Neuronal stem cell (in vitro differentiated cells): Measurements from ENCODE around the gene CLDN16.

Experiments
- DNase-seq: peaks from one replicate; pipeline ENCODE4 v3.0.0-alpha.2; 2013; ENCODE audit warnings: low spot score
- H2AFZ ChIP-seq: one replicate; pipeline ENCODE4 v1.6.1; 2013; ENCODE audit warnings: mild to moderate bottlenecking, low read length, inconsistent platforms
- H2AK5ac ChIP-seq: 2 replicates; pipeline ENCODE4 v1.6.1; 2013; ENCODE audit warnings: low read depth, mild to moderate bottlenecking, inconsistent platforms, low read length, moderate library complexity, mixed read lengths
- H2BK120ac ChIP-seq: 2 replicates; pipeline ENCODE4 v1.6.1; 2013; ENCODE audit warnings: low read depth, mild to moderate bottlenecking, inconsistent platforms, low read length, moderate library complexity, mixed read lengths
- H2BK12ac ChIP-seq: one replicate; pipeline ENCODE4 v1.6.1; 2013; ENCODE audit warnings: low read length, inconsistent platforms
- H2BK15ac ChIP-seq: 2 replicates; pipeline ENCODE4 v1.6.1; 2013; ENCODE audit warnings: mild to moderate bottlenecking, low read length, inconsistent platforms, mixed read lengths
- H2BK5ac ChIP-seq: one replicate; pipeline ENCODE4 v1.6.1; 2013; ENCODE audit warnings: inconsistent platforms, mild to moderate bottlenecking, low read length, moderate library complexity
- H3K14ac ChIP-seq: one replicate; pipeline ENCODE4 v1.6.1; 2013; ENCODE audit warnings: low read length, inconsistent platforms
- H3K18ac ChIP-seq: 2 replicates; pipeline ENCODE4 v1.6.1; 2013; ENCODE audit warnings: low read length, inconsistent platforms
- H3K23ac ChIP-seq: 2 replicates; pipeline ENCODE4 v1.6.1; 2013; ENCODE audit warnings: low read depth, mild to moderate bottlenecking, mixed read lengths, low read length, inconsistent platforms; ENCODE audit not compliant: poor library complexity
- H3K27ac ChIP-seq: replicated peaks from 3 replicates; pipeline ENCODE4 v1.5.1; 2013; ENCODE audit warnings: low read length, inconsistent platforms
- H3K27me3 ChIP-seq, 3 experiments: 2 replicates each; pipeline ENCODE4 v1.6.1; 2013; ENCODE audit warnings: low read length in 3 of 3, mild to moderate bottlenecking in 2 of 3, inconsistent platforms in 1 of 3, low read depth in 1 of 3, mixed read lengths in 1 of 3, moderate library complexity in 1 of 3; ENCODE audit not compliant: control insufficient read depth in 3 of 3, insufficient read depth in 3 of 3
- H3K36me3 ChIP-seq, 2 donors: replicated peaks in 1 of 2; 2 replicates each; pipeline ENCODE4 v1.6.1; 2013; ENCODE audit warnings: low read length in 2 of 2; ENCODE audit not compliant: control insufficient read depth in 2 of 2, insufficient read depth in 2 of 2
- H3K4ac ChIP-seq: 2 replicates; pipeline ENCODE4 v1.6.1; 2013; ENCODE audit warnings: inconsistent platforms, mild to moderate bottlenecking, low read length, moderate library complexity
- H3K4me1 ChIP-seq, 2 donors: 1 replicate in 1 of 2; 2 replicates in 1 of 2; pipeline ENCODE4 v1.6.1; 2013; ENCODE audit warnings: low read length in 2 of 2, low read depth in 1 of 2; ENCODE audit not compliant: control insufficient read depth in 2 of 2, insufficient read depth in 1 of 2
- H3K4me2 ChIP-seq: one replicate; pipeline ENCODE4 v1.6.1; 2013; ENCODE audit warnings: mild to moderate bottlenecking, low read length, inconsistent platforms; ENCODE audit not compliant: insufficient read depth, poor library complexity, severe bottlenecking
- H3K4me3 ChIP-seq, 2 donors: 2 replicates each; pipeline ENCODE4 v1.5.1; 2013; ENCODE audit warnings: low read length in 2 of 2, mild to moderate bottlenecking in 2 of 2, inconsistent platforms in 1 of 2, moderate library complexity in 1 of 2
- H3K79me1 ChIP-seq: one replicate; pipeline ENCODE4 v1.6.1; 2013; ENCODE audit warnings: low read depth, mild to moderate bottlenecking, inconsistent platforms, low read length, moderate library complexity
- H3K9ac ChIP-seq: one replicate; pipeline ENCODE4 v1.6.1; 2013; ENCODE audit warnings: mild to moderate bottlenecking, low read depth, low read length, inconsistent platforms; ENCODE audit not compliant: poor library complexity
- H3K9me3 ChIP-seq, 2 donors: replicated peaks in 1 of 2; 2 replicates each; pipeline versions ENCODE3 to v1.6.1; 2013; ENCODE audit warnings: low read length in 2 of 2, mild to moderate bottlenecking in 2 of 2, inconsistent platforms in 1 of 2, low read depth in 1 of 2, mixed read lengths in 1 of 2, moderate library complexity in 1 of 2; ENCODE audit not compliant: control insufficient read depth in 2 of 2, insufficient read depth in 1 of 2
- H4K8ac ChIP-seq: one replicate; pipeline ENCODE4 v1.6.1; 2013; ENCODE audit warnings: low read depth, mild to moderate bottlenecking, inconsistent platforms, low read length, moderate library complexity
- H4K91ac ChIP-seq: one replicate; pipeline ENCODE4 v1.6.1; 2013; ENCODE audit warnings: low read length, low read depth, mild to moderate bottlenecking, inconsistent platforms; ENCODE audit not compliant: poor library complexity
- WGBS, 2 donors: extraction: QIAGEN DNeasy Blood & Tissue Kit; methylation state at CpG; one replicate each; pipeline ENCODE4 v1.1.7; 2013; ENCODE audit warnings: missing lambda C conversion rate in 2 of 2, mixed read lengths in 1 of 2; ENCODE audit not compliant: insufficient read length in 2 of 2, insufficient replicate concordance in 1 of 2; ENCODE audit errors: extremely low coverage in 2 of 2; 5-methylcytosine and 5-hydroxymethylcytosine counted together

The CLDN16 gene

DNA sequence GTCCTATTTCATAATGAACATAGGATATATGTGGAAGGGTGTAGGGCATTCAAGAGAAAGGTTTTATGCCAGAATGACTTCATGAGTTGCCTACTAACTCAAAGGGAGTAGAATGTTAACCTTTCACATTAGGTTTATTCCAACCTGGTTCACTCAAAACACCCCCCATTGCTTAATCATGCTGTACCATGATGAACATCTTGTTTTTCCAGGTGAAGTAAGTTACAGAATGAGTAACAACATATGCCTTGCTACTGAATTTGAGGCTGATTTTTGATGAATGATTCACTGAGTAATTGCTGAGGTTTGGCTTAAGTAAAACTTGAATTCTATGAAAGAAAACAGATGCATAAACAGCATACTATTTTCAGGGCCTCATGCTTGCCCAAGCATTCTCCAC, 5.9 kb upstream of the CLDN16 start:
- no peak overlapping the region for H2BK120ac ChIP-seq
- no peak overlapping the region for H3K18ac ChIP-seq
- no peaks in the 10 kb centered on the region for H3K27me3 ChIP-seq
- H4K91ac ChIP-seq, result no peak overlapping the region
- no peaks in the 10 kb centered on the region for H3K4me1 ChIP-seq
- no peak overlapping the region for H4K8ac ChIP-seq
- H2AFZ ChIP-seq, result no peak overlapping the region
- no peak overlapping the region for H2BK12ac ChIP-seq
- no peak overlapping the region for H2BK5ac ChIP-seq
- H3K9me3 ChIP-seq, result no peaks in the 10 kb centered on the region
- H3K23ac ChIP-seq, result no peak overlapping the region
- H3K36me3 ChIP-seq, result no peaks in the 10 kb centered on the region
- no peaks in the 10 kb centered on the region for H3K79me1 ChIP-seq
- H3K4me3 ChIP-seq, result no peak overlapping the region
- H3K9ac ChIP-seq, result no peak overlapping the region
- H3K14ac ChIP-seq, result no peak overlapping the region
- no peak overlapping the region for H3K4ac ChIP-seq
- H2AK5ac ChIP-seq, result no peak overlapping the region
- H3K27ac ChIP-seq, result no peak overlapping the region
- H2BK15ac ChIP-seq, result no peak overlapping the region
- H3K4me2 ChIP-seq, result no peak overlapping the region
- no peak for DNase-seq

DNA sequence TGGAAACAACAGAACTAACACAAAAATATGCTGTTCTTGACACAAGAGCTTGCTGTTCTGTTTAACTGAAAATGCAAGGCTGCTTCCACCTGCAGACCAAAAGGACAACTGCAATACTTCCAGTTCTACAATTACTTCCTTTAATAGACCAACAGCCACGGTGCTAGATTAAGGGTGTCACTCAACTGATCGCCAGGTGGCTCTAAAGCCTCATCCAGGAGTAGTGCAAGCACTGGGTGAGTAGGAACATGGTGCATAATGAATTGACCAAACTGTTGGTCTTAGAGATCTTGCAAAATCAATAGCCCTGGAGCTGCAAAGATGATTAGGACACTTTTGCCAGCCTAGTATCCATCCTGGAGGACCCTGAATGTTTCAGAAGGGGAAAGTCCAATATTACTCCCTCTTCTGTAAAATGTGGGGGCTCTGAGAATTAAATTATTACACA, 3.6 kb upstream of the CLDN16 start:
- Histone ChIP-seq H2BK5ac (no peak overlapping the region), H4K8ac (no peak overlapping the region), H2AK5ac (no peak overlapping the region), H3K18ac (no peak overlapping the region), H3K36me3 (no peaks in the 10 kb centered on the region), H3K23ac (no peak overlapping the region), H4K91ac (no peak overlapping the region), H2AFZ (no peak overlapping the region), H3K4me3 (no peak overlapping the region), H3K9me3 (no peaks in the 10 kb centered on the region), H3K14ac (no peak overlapping the region), H2BK120ac (no peak overlapping the region), H3K4ac (no peak overlapping the region), H3K27me3 (no peaks in the 10 kb centered on the region), H2BK15ac (no peak overlapping the region), H3K4me1 (no peaks in the 10 kb centered on the region), H3K79me1 (no peaks in the 10 kb centered on the region), H2BK12ac (no peak overlapping the region), H3K9ac (no peak overlapping the region), H3K4me2 (no peak overlapping the region), H3K27ac (no peak overlapping the region)
- no CpG with 5 or more reads among the region's 2 CpGs for WGBS, 2 donors
- no peak for DNase-seq

DNA sequence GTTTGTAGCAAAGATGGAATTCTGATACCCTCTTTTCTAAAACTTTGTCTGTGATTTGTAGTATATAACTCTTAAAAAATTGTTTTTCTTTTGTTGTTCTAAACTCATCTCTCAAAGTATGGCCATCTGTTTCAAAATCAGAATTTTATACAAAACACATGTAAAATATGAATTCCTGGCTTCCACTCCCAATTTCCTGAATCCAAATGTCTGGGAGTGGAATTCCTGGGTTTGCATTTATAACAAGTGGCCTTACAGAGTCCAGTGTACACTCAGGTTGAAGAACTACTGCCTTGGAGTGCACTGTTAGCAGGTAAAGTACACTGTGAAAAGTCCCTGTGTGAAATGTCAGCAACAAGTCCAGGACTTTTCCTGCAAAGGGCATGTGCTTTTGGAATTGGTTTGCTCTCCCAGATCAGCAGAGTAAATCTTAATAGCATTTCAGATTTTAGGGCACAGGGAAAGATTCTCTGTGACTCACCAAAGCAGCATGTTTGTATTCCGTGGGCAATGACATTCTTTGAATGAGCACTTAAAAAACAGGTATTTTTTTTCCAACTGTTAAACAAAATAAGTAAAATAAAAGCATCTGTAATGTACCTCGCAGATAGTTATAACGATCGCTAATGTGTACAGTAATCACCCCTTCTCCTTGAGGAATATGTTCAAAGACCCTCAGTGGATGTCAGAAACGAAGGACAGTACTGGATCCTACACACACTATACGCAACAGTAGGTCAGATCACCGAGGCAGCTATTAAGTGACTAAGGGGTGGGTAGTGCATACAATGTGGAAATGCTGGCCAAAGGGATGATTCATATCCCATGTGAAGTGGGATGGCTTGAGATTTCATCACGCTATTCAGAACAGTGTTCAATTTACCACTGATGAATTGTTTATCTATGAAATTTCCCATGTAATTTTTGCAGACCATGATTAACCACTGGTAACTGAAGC, 2.0 kb upstream of the CLDN16 start:
- H3K79me1 ChIP-seq, result no peaks in the 10 kb centered on the region
- H3K4ac ChIP-seq, result no peak overlapping the region
- H4K91ac ChIP-seq, result no peak overlapping the region
- H3K36me3 ChIP-seq, result no peaks in the 10 kb centered on the region
- no peak overlapping the region for H2AK5ac ChIP-seq
- H2BK15ac ChIP-seq, result no peak overlapping the region
- no peak overlapping the region for H3K4me3 ChIP-seq
- H2BK12ac ChIP-seq, result no peak overlapping the region
- no peak for DNase-seq
- no peak overlapping the region for H3K4me2 ChIP-seq
- no peaks in the 10 kb centered on the region for H3K9me3 ChIP-seq
- no peaks in the 10 kb centered on the region for H3K4me1 ChIP-seq
- no peak overlapping the region for H3K23ac ChIP-seq
- H4K8ac ChIP-seq, result no peak overlapping the region
- H3K18ac ChIP-seq, result no peak overlapping the region
- no peak overlapping the region for H2BK120ac ChIP-seq
- H3K27me3 ChIP-seq, result no peaks in the 10 kb centered on the region
- H3K27ac ChIP-seq, result no peak overlapping the region
- no peak overlapping the region for H2BK5ac ChIP-seq
- no peak overlapping the region for H3K9ac ChIP-seq
- H3K14ac ChIP-seq, result no peak overlapping the region
- WGBS, 2 donors, result no CpG with 5 or more reads among the region's 8 CpGs
- H2AFZ ChIP-seq, result no peak overlapping the region

DNA sequence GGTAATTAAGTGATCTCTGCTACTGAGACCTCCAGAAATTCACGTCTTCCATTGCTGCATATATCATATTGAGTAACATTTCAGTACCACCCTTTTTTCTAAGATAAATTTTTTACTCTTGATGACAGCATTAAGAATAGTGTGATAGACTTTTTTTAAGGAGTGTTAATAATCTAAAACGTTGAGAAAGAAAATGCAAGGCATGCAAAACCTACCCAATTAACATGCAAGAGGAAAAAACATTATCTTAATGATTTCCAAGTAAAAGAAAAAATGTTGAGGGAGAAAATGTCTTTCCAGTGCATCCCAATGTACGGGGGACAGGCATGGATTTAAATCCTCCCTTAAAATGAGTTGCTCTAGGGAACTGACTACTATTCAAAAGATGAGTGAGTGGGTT, 740 bp downstream of the CLDN16 start:
- Histone ChIP-seq H2BK12ac (no peak overlapping the region), H3K4me2 (no peak overlapping the region), H3K9me3 (no peaks in the 10 kb centered on the region), H4K91ac (no peak overlapping the region), H2BK5ac (no peak overlapping the region), H2AFZ (no peak overlapping the region), H3K4me1 (no peaks in the 10 kb centered on the region), H2BK120ac (no peak overlapping the region), H3K27me3 (no peaks in the 10 kb centered on the region), H2BK15ac (no peak overlapping the region), H3K79me1 (no peaks in the 10 kb centered on the region), H3K23ac (no peak overlapping the region), H3K14ac (no peak overlapping the region), H3K18ac (no peak overlapping the region), H4K8ac (no peak overlapping the region), H3K9ac (no peak overlapping the region), H3K36me3 (no peaks in the 10 kb centered on the region), H3K4ac (no peak overlapping the region), H3K27ac (no peak overlapping the region), H2AK5ac (no peak overlapping the region), H3K4me3 (no peak overlapping the region)
- WGBS, 2 donors, result no CpG with 5 or more reads among the region's 3 CpGs
- DNase-seq, result no peak
